SJCRH30 (cell line): ENCODE results near the gene EPB41L3. TPM values are rescaled to one million over a fixed set of nuclear protein-coding genes. Genes with fewer than 3 reads are reported as not detected.
"Not testable (repeated sequence)": the region's sequence is repeated elsewhere in the genome, so short reads cannot be mapped to it uniquely, and the experiment has no call there.

Source experiments
- DNase-seq, 2 experiments: peaks; one replicate each; pipeline ENCODE4 v3.0.0-alpha.2; 2015 to 2020
- H3K27ac ChIP-seq: fragments of 250-450 bp; sonication (Bioruptor Pico); 2 replicates; pipeline ENCODE4 v1.5.1; 2020; ENCODE audit warnings: mild to moderate bottlenecking, moderate library complexity
- H3K27me3 ChIP-seq: fragments of 250-450 bp; sonication (Bioruptor Pico); 2 replicates; pipeline ENCODE4 v1.5.1; 2020; ENCODE audit warnings: mild to moderate bottlenecking, moderate library complexity
- H3K36me3 ChIP-seq: fragments of 250-450 bp; sonication (Bioruptor Pico); 2 replicates; pipeline ENCODE4 v1.5.1; 2020; ENCODE audit warnings: mild to moderate bottlenecking, moderate library complexity
- H3K4me1 ChIP-seq: fragments of 250-450 bp; sonication (Bioruptor Pico); 2 replicates; pipeline ENCODE4 v1.5.1; 2020; ENCODE audit warnings: mild to moderate bottlenecking, moderate library complexity
- H3K4me3 ChIP-seq: fragments of 250-450 bp; sonication (Bioruptor Pico); 2 replicates; pipeline ENCODE4 v1.5.1; 2020; ENCODE audit warnings: mild to moderate bottlenecking, moderate library complexity
- H3K9me3 ChIP-seq: fragments of 250-450 bp; sonication (Bioruptor Pico); replicated peaks from 2 replicates; pipeline ENCODE4 v1.5.1; 2020; ENCODE audit warnings: mild to moderate bottlenecking, moderate library complexity
- total RNA-seq: library from RNA; depleted of rRNA; stranded (reverse); fragments of >200 nt; shearing (Covaris generic); gene quantifications from 2 replicates; pipeline ENCODE4 v1.2.3, GENCODE V29; 2014; rRNA removed

EPB41L3 gene
- 0.18 TPM in 1 of 2 replicates, not detected in the other for total RNA-seq

- Histone ChIP-seq H3K27me3 (0 out of 2 replicates have a peak, but pooled peaks cover 2% of the 10 kb centered on the region), H3K4me3 (no peak within 1 kb of the TSS), H3K4me1 (no peaks in the 10 kb centered on the region), H3K27ac (no peak within 1 kb of the TSS), H3K36me3 (no peaks in the 10 kb centered on the region), H3K9me3 (no peaks in the 10 kb centered on the region)
- DNase-seq: no peak
These were observed at the start of gene EPB41L3 for GRCh38 chr18:5543773-5544389. Gene EPB41L3, minus strand, starts transcription at chr18:5543997. Its CDS starts 54,814 bp downstream, at chr18:5489183.

DNA sequence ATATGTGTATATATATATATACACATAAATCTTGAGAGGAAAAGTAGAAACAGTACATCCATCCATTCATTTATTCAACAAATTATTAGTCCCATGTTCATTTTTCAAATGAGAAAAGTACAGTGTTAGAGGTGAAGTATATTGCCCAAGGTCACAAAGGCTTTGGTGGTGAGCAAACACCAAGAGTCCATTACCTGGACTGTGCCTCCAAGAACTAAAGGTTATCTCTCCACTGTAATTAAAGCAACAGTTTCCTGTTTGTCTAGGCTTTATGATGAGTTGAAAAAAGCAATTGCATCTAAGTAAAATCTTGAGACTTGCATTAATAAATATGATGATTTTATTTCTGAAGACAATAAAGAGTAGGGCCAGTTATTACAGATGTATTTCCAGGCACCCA, 44.7 kb upstream of the EPB41L3 start:
- Histone ChIP-seq H3K4me1 (no peaks in the 10 kb centered on the region), H3K36me3 (no peaks in the 10 kb centered on the region), H3K4me3 (no peak overlapping the region), H3K27ac (no peak overlapping the region), H3K9me3 (no peaks in the 10 kb centered on the region), H3K27me3 (no peaks in the 10 kb centered on the region)
- no peak for DNase-seq

DNA sequence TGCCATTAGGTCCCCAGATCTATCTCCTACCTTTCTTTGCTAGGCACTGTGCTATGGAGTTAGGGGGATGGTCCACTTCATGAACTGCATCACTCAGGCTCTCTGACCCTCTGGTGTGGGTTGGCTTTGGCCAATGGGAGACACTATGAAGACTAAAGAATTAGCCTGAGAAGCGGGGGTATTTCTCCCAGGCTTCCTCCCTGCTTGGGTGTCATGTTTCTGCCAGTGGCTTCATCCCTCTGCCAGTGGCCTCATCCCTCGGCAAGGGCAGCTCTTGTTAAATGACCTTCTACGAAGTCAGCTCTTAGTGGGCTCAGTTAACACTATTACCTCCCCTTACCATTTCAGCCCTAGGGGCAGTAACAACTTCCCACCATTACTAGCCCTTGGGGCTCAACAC, 41.9 kb upstream of the EPB41L3 start:
- Histone ChIP-seq H3K27ac (no peak overlapping the region), H3K4me3 (no peak overlapping the region), H3K9me3 (no peaks in the 10 kb centered on the region)

DNA sequence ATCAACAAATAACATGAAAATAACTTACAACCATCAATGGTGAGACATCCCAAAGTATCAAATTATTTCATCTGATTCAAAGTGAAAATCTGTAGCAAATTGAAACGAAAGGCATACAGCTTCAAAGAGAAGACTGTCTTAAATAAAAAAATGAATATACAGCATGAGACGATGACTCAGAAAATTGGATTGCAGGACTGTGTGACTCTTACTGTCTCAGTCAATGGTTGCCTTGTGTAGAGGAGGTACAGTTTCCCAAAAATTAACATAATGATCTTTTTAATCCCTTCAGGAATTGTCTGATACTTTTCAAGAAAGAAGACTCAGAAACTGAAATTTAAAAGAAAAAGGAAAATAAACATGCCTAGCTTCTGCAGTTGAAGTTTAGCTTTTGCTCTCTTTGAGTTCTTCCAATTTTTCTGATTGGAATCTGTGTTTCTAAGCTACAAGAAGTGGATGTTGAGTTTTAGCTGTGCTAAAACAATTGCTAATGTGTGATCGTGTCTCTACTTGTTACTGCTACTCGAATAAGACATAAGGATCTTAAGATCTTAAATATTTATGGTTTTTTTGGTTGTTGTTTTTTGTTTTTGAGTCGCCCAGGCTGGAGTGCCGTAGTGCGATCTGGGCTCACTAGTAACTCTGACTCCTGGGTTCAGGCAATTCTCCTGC, 41.1 kb upstream of the EPB41L3 start:
- Histone ChIP-seq H3K36me3 (no peaks in the 10 kb centered on the region), H3K4me1 (no peaks in the 10 kb centered on the region), H3K27ac (no peak overlapping the region), H3K9me3 (no peaks in the 10 kb centered on the region), H3K4me3 (no peak overlapping the region), H3K27me3 (no peaks in the 10 kb centered on the region)
- DNase-seq: no peak

More for the DNA sequence above, 41.9 kb upstream of the EPB41L3 start:
- no peaks in the 10 kb centered on the region for H3K4me1 ChIP-seq
- no peaks in the 10 kb centered on the region for H3K27me3 ChIP-seq
- H3K36me3 ChIP-seq: no peaks in the 10 kb centered on the region
- DNase-seq: no peak

GRCh38 chr18:5582849-5583681, 39.3 kb upstream of the EPB41L3 start:
- no peak for DNase-seq
- H3K27me3 ChIP-seq: no peaks in the 10 kb centered on the region
- H3K36me3 ChIP-seq: no peaks in the 10 kb centered on the region
- H3K4me3 ChIP-seq: no peak overlapping the region
- H3K4me1 ChIP-seq: no peaks in the 10 kb centered on the region
- no peak overlapping the region for H3K27ac ChIP-seq
- H3K9me3 ChIP-seq: no peaks in the 10 kb centered on the region

GRCh38 chr18:5582076-5582475, 38.3 kb upstream of the EPB41L3 start:
- peak in 1 of 2 experiments; percentile 11 for DNase-seq
- no peaks in the 10 kb centered on the region for H3K27me3 ChIP-seq
- H3K27ac ChIP-seq: no peak overlapping the region
- H3K9me3 ChIP-seq: no peaks in the 10 kb centered on the region
- no peak overlapping the region for H3K4me3 ChIP-seq
- no peaks in the 10 kb centered on the region for H3K36me3 ChIP-seq
- H3K4me1 ChIP-seq: no peaks in the 10 kb centered on the region

- H3K4me3 ChIP-seq: no peak overlapping the region
- no peaks in the 10 kb centered on the region for H3K27me3 ChIP-seq
- H3K27ac ChIP-seq: no peak overlapping the region
- no peaks in the 10 kb centered on the region for H3K36me3 ChIP-seq
- DNase-seq: no peak
- H3K4me1 ChIP-seq: no peaks in the 10 kb centered on the region
- no peaks in the 10 kb centered on the region for H3K9me3 ChIP-seq
These were observed 31.0 kb upstream of the EPB41L3 start for GRCh38 chr18:5574843-5575242.

- no peaks in the 10 kb centered on the region for H3K4me1 ChIP-seq
- no peak overlapping the region for H3K4me3 ChIP-seq
- no peaks in the 10 kb centered on the region for H3K27me3 ChIP-seq
- no peaks in the 10 kb centered on the region for H3K9me3 ChIP-seq
- H3K36me3 ChIP-seq: no peaks in the 10 kb centered on the region
- DNase-seq: no peak
- H3K27ac ChIP-seq: no peak overlapping the region
These were observed 27.9 kb upstream of the EPB41L3 start for GRCh38 chr18:5571666-5572065.

- DNase-seq, H3K4me3 ChIP-seq, H3K27me3 ChIP-seq, H3K27ac ChIP-seq, H3K9me3 ChIP-seq, H3K36me3 ChIP-seq, H3K4me1 ChIP-seq: not testable (repeated sequence)
These were observed 26.8 kb upstream of the EPB41L3 start for GRCh38 chr18:5570613-5571012.

GRCh38 chr18:5568416-5568815, 24.6 kb upstream of the EPB41L3 start:
- no peaks in the 10 kb centered on the region for H3K4me1 ChIP-seq
- H3K27ac ChIP-seq: no peak overlapping the region
- no peak overlapping the region for H3K4me3 ChIP-seq
- DNase-seq: no peak
- no peaks in the 10 kb centered on the region for H3K9me3 ChIP-seq
- H3K27me3 ChIP-seq: no peaks in the 10 kb centered on the region
- no peaks in the 10 kb centered on the region for H3K36me3 ChIP-seq

GRCh38 chr18:5558851-5559250, 15.1 kb upstream of the EPB41L3 start:
- no peak overlapping the region for H3K4me3 ChIP-seq
- no peaks in the 10 kb centered on the region for H3K27me3 ChIP-seq
- no peaks in the 10 kb centered on the region for H3K9me3 ChIP-seq
- H3K36me3 ChIP-seq: no peaks in the 10 kb centered on the region
- no peak overlapping the region for H3K27ac ChIP-seq
- no peaks in the 10 kb centered on the region for H3K4me1 ChIP-seq
- DNase-seq: no peak

GRCh38 chr18:5556310-5556974, 12.6 kb upstream of the EPB41L3 start:
- Histone ChIP-seq H3K4me3 (no peak overlapping the region), H3K27me3 (no peaks in the 10 kb centered on the region), H3K36me3 (no peaks in the 10 kb centered on the region), H3K27ac (no peak overlapping the region), H3K9me3 (no peaks in the 10 kb centered on the region), H3K4me1 (no peaks in the 10 kb centered on the region)
- DNase-seq: no peak

DNA sequence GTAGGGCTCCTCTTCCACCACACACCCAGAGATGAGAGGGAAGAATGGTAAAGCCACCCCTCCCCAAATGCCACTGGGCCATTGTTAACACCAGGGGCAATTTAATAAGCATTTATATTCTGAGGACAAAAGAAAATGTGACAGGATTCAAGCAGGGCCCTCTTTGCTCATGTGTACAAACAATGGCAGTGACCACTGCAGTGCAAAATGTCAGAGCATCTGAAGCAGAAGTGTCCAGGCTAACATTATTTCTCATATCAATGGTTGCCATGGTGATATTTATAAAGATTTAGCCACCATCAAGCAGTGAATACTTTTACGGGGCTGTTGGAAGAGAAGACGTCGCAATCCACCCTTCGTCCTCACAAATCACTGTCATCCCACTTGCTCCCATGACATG, 10.8 kb upstream of the EPB41L3 start:
- no peaks in the 10 kb centered on the region for H3K4me1 ChIP-seq
- no peaks in the 10 kb centered on the region for H3K27me3 ChIP-seq
- DNase-seq: no peak
- no peak overlapping the region for H3K4me3 ChIP-seq
- H3K9me3 ChIP-seq: no peaks in the 10 kb centered on the region
- no peak overlapping the region for H3K27ac ChIP-seq
- H3K36me3 ChIP-seq: no peaks in the 10 kb centered on the region

DNA sequence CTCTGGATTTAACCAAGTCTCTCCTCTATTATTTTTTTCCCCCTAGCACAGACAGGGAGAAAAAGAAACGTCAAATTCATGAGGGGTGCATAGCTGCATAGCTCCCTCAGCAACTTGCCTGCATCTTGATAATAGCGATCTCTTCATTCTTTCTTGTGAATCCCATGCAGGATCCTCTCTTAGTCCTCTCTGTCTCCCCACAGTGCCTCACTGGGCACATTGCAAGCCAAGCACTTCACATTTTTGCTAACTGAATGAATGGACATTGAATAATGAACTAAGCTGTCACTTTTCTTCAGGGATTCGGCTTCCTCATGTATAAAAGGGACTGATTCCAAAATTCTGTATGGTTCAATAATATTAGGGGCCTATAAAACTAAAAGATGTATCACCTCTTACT, 2.9 kb upstream of the EPB41L3 start:
- Histone ChIP-seq H3K27me3 (0 out of 2 replicates have a peak, but pooled peaks cover 3% of the 10 kb centered on the region), H3K27ac (no peak overlapping the region), H3K9me3 (no peaks in the 10 kb centered on the region), H3K36me3 (no peaks in the 10 kb centered on the region), H3K4me1 (no peaks in the 10 kb centered on the region), H3K4me3 (no peak overlapping the region)
- no peak for DNase-seq
